Activated CD4-positive, alpha-beta T cell treated with anti-CD3 and anti-CD28 coated beads, Interleukin-2, amount 10 ng/mL, durations not matched to agents 24 days and 14 days (primary cell): Measurements from ENCODE around the gene KRTAP10-2. TPM values are rescaled to one million over a fixed set of nuclear protein-coding genes. Genes with fewer than 3 reads are reported as not detected.
"Not testable (repeated sequence)": the region's sequence is repeated elsewhere in the genome, so short reads cannot be mapped to it uniquely, and the experiment has no call there.

Experiments
- DNase-seq: peaks from one replicate; pipeline ENCODE4 v3.0.0; 2022
- H3K27ac Mint-ChIP-seq: one replicate; pipeline ENCODE4 v1.8.0; 2022; ENCODE audit warnings: mild to moderate bottlenecking, mixed read lengths
- H3K27me3 Mint-ChIP-seq: one replicate; pipeline ENCODE4 v1.8.0; 2022; ENCODE audit warnings: mixed read lengths
- H3K36me3 Mint-ChIP-seq: one replicate; pipeline ENCODE4 v1.8.0; 2022; ENCODE audit warnings: low read depth, mild to moderate bottlenecking, mixed read lengths
- H3K4me1 Mint-ChIP-seq: one replicate; pipeline ENCODE4 v1.8.0; 2021; ENCODE audit warnings: mixed read lengths
- H3K4me3 Mint-ChIP-seq: one replicate; pipeline ENCODE4 v1.8.0; 2022; ENCODE audit warnings: mild to moderate bottlenecking, moderate library complexity, mixed read lengths
- H3K9me3 Mint-ChIP-seq: one replicate; pipeline ENCODE4 v1.8.0; 2021; ENCODE audit warnings: mixed read lengths
- intact Hi-C: fragments of 100-400 bp; cut with micrococcal nuclease; formaldehyde crosslinking; loops from one replicate; pipeline ENCODE4 v1.15.1; 2023
- total RNA-seq: library from RNA; stranded (reverse); gene quantifications from 2 replicates; pipeline ENCODE4 v1.2.3, GENCODE V29; 2022

Gene KRTAP10-2
- total RNA-seq, 1 donor from 2014 or later = not detected

GRCh38 chr21:44590897-44591800, 39.8 kb upstream of the KRTAP10-2 start:
- DNase-seq, H3K9me3 Mint-ChIP-seq, H3K36me3 Mint-ChIP-seq, H3K4me3 Mint-ChIP-seq, H3K27ac Mint-ChIP-seq, H3K4me1 Mint-ChIP-seq, intact Hi-C loops: not testable (repeated sequence)
- peaks cover 22% of the 10 kb centered on the region for H3K27me3 Mint-ChIP-seq

- peaks cover 4% of the 10 kb centered on the region for H3K9me3 Mint-ChIP-seq
- no peak for DNase-seq
- no peaks in the 10 kb centered on the region for H3K36me3 Mint-ChIP-seq
- H3K27me3 Mint-ChIP-seq = peaks cover 27% of the 10 kb centered on the region
- no peak overlapping the region for H3K4me3 Mint-ChIP-seq
- intact Hi-C loops = no loop called here
- H3K4me1 Mint-ChIP-seq = no peaks in the 10 kb centered on the region
- no peak overlapping the region for H3K27ac Mint-ChIP-seq
Measured at GRCh38 chr21:44590311-44590721, 39.0 kb upstream of the KRTAP10-2 start.

- Mint-ChIP-seq H3K4me1 (no peaks in the 10 kb centered on the region), H3K27ac (no peak overlapping the region), H3K27me3 (peaks cover 30% of the 10 kb centered on the region), H3K4me3 (no peak overlapping the region), H3K36me3 (no peaks in the 10 kb centered on the region), H3K9me3 (peaks cover 4% of the 10 kb centered on the region)
- no peak for DNase-seq
- intact Hi-C loops = no loop called here
Measured at GRCh38 chr21:44589586-44590305, 38.4 kb upstream of the KRTAP10-2 start.

- intact Hi-C loops = no loop called here
- Mint-ChIP-seq H3K36me3 (no peaks in the 10 kb centered on the region), H3K9me3 (peaks cover 4% of the 10 kb centered on the region), H3K4me3 (no peak overlapping the region), H3K27ac (no peak overlapping the region), H3K4me1 (no peaks in the 10 kb centered on the region), H3K27me3 (peaks cover 32% of the 10 kb centered on the region)
- no peak for DNase-seq
Measured at GRCh38 chr21:44589094-44589493, 37.8 kb upstream of the KRTAP10-2 start.

- intact Hi-C loops = no loop called here
Measured at GRCh38 chr21:44585892-44586291, 34.6 kb upstream of the KRTAP10-2 start.

GRCh38 chr21:44583800-44584147, 32.5 kb upstream of the KRTAP10-2 start:
- Mint-ChIP-seq H3K27me3 (peaks cover 32% of the 10 kb centered on the region), H3K36me3 (peaks cover 7% of the 10 kb centered on the region), H3K9me3 (peaks cover 11% of the 10 kb centered on the region), H3K4me3 (no peak overlapping the region), H3K27ac (no peak overlapping the region), H3K4me1 (peaks cover 5% of the 10 kb centered on the region)
- peak; percentile 71 for DNase-seq
- intact Hi-C loops = no loop called here

More at GRCh38 chr21:44585892-44586291, 34.6 kb upstream of the KRTAP10-2 start:
- Mint-ChIP-seq H3K27me3 (peaks cover 32% of the 10 kb centered on the region), H3K4me1 (peaks cover 5% of the 10 kb centered on the region), H3K27ac (no peak overlapping the region), H3K9me3 (peaks cover 11% of the 10 kb centered on the region), H3K4me3 (no peak overlapping the region), H3K36me3 (peaks cover 3% of the 10 kb centered on the region)
- DNase-seq = no peak

GRCh38 chr21:44583089-44583799, 31.9 kb upstream of the KRTAP10-2 start:
- no peak overlapping the region for H3K27ac Mint-ChIP-seq
- intact Hi-C loops = no loop called here
- H3K27me3 Mint-ChIP-seq = peaks cover 30% of the 10 kb centered on the region
- H3K4me1 Mint-ChIP-seq = peaks cover 5% of the 10 kb centered on the region
- peaks cover 11% of the 10 kb centered on the region for H3K9me3 Mint-ChIP-seq
- no peak for DNase-seq
- H3K36me3 Mint-ChIP-seq = peaks cover 7% of the 10 kb centered on the region
- H3K4me3 Mint-ChIP-seq = no peak overlapping the region

GRCh38 chr21:44582055-44582454, 30.8 kb upstream of the KRTAP10-2 start:
- Mint-ChIP-seq H3K27me3 (peaks cover 18% of the 10 kb centered on the region), H3K9me3 (peaks cover 19% of the 10 kb centered on the region), H3K27ac (no peak overlapping the region), H3K4me1 (peaks cover 5% of the 10 kb centered on the region), H3K36me3 (peaks cover 10% of the 10 kb centered on the region), H3K4me3 (no peak overlapping the region)
- no peak for DNase-seq
- intact Hi-C loops = no loop called here

GRCh38 chr21:44581158-44581557, 29.9 kb upstream of the KRTAP10-2 start:
- H3K4me1 Mint-ChIP-seq = peaks cover 5% of the 10 kb centered on the region
- intact Hi-C loops = no loop called here
- peaks cover 10% of the 10 kb centered on the region for H3K27me3 Mint-ChIP-seq
- H3K9me3 Mint-ChIP-seq = peaks cover 16% of the 10 kb centered on the region
- no peak for DNase-seq
- H3K27ac Mint-ChIP-seq = no peak overlapping the region
- H3K36me3 Mint-ChIP-seq = peaks cover 10% of the 10 kb centered on the region
- H3K4me3 Mint-ChIP-seq = no peak overlapping the region

GRCh38 chr21:44580231-44580821, 29.0 kb upstream of the KRTAP10-2 start, which contains the start of gene KRTAP10-5:
TSS of gene KRTAP10-5 (minus strand) at chr21:44580604. CDS start at chr21:44580578, 26 bp downstream.
- H3K4me3 Mint-ChIP-seq, H3K4me1 Mint-ChIP-seq, H3K27me3 Mint-ChIP-seq, DNase-seq, H3K27ac Mint-ChIP-seq, intact Hi-C loops: not testable (repeated sequence)
- peaks cover 10% of the 10 kb centered on the region for H3K36me3 Mint-ChIP-seq
- H3K9me3 Mint-ChIP-seq = peaks cover 21% of the 10 kb centered on the region

GRCh38 chr21:44579833-44580144, 28.5 kb upstream of the KRTAP10-2 start:
- Mint-ChIP-seq H3K27me3 (peaks cover 3% of the 10 kb centered on the region), H3K4me3 (no peak overlapping the region), H3K4me1 (peaks cover 5% of the 10 kb centered on the region), H3K9me3 (peaks cover 21% of the 10 kb centered on the region), H3K27ac (no peak overlapping the region), H3K36me3 (peaks cover 10% of the 10 kb centered on the region)
- no peak for DNase-seq
- intact Hi-C loops = no loop called here

- no peak for DNase-seq
- Mint-ChIP-seq H3K27ac (no peak overlapping the region), H3K27me3 (peaks cover 3% of the 10 kb centered on the region), H3K4me1 (peaks cover 5% of the 10 kb centered on the region), H3K4me3 (no peak overlapping the region), H3K36me3 (peaks cover 10% of the 10 kb centered on the region), H3K9me3 (peaks cover 21% of the 10 kb centered on the region)
- intact Hi-C loops = no loop called here
Measured at GRCh38 chr21:44579056-44579832, 27.9 kb upstream of the KRTAP10-2 start.
